VCaP (cell line): Measurements from ENCODE around the gene WWOX.

ENCODE experiments used
- H3K27ac ChIP-seq: fragments of 450-650 bp; 2 replicates; pipeline ENCODE4 v1.5.1; 2017
- CTCF ChIP-seq: fragments of 450-650 bp; conservative IDR thresholded peaks from 2 replicates; pipeline ENCODE4 v1.5.1; 2017; ENCODE audit warnings: mild to moderate bottlenecking, moderate library complexity

The WWOX gene

GRCh38 chr16:79055251-79055970 is 956.0 kb downstream of the WWOX start:
- H3K27ac ChIP-seq: no peak overlapping the region
- TF ChIP-seq CTCF: no peak

- no peak for TF ChIP-seq CTCF
- no peak overlapping the region for H3K27ac ChIP-seq
These were observed 961.7 kb downstream of the WWOX start for GRCh38 chr16:79061181-79061580.

- no peak for TF ChIP-seq CTCF
These were observed 962.9 kb downstream of the WWOX start for GRCh38 chr16:79062336-79062735.

GRCh38 chr16:79062821-79063220 is 963.4 kb downstream of the WWOX start:
- TF ChIP-seq CTCF: no peak
- H3K27ac ChIP-seq: no peak overlapping the region

More at GRCh38 chr16:79062336-79062735, 962.9 kb downstream of the WWOX start:
- no peak overlapping the region for H3K27ac ChIP-seq

GRCh38 chr16:79064256-79064972 is 965.0 kb downstream of the WWOX start:
- no peak for TF ChIP-seq CTCF
- H3K27ac ChIP-seq: no peak overlapping the region

GRCh38 chr16:79066561-79066960 is 967.1 kb downstream of the WWOX start:
- no peak for TF ChIP-seq CTCF

GRCh38 chr16:79067600-79067999 is 968.1 kb downstream of the WWOX start:
- H3K27ac ChIP-seq: no peak overlapping the region
- TF ChIP-seq CTCF: no peak

More at GRCh38 chr16:79066561-79066960, 967.1 kb downstream of the WWOX start:
- no peak overlapping the region for H3K27ac ChIP-seq
